NCI-H460 (cell line): ENCODE data around the gene P3H2. TPM values are rescaled to one million over a fixed set of nuclear protein-coding genes. Genes with fewer than 3 reads are reported as not detected.
A peak's percentile ranks its signal among the peaks of the same experiment; 100 is the strongest.

Experiments used
- DNase-seq: peaks from one replicate; pipeline ENCODE4 v3.0.0-alpha.2; 2016; ENCODE audit warnings: low read depth; ENCODE audit errors: extremely low read depth
- total RNA-seq: library from RNA; depleted of rRNA; stranded (reverse); fragments of >200 nt; shearing (Covaris generic); gene quantifications from 2 replicates; pipeline ENCODE4 v1.2.3, GENCODE V29; 2014

Gene P3H2
- total RNA-seq, 1 experiment from 2014 or later, result 320 TPM

DNA sequence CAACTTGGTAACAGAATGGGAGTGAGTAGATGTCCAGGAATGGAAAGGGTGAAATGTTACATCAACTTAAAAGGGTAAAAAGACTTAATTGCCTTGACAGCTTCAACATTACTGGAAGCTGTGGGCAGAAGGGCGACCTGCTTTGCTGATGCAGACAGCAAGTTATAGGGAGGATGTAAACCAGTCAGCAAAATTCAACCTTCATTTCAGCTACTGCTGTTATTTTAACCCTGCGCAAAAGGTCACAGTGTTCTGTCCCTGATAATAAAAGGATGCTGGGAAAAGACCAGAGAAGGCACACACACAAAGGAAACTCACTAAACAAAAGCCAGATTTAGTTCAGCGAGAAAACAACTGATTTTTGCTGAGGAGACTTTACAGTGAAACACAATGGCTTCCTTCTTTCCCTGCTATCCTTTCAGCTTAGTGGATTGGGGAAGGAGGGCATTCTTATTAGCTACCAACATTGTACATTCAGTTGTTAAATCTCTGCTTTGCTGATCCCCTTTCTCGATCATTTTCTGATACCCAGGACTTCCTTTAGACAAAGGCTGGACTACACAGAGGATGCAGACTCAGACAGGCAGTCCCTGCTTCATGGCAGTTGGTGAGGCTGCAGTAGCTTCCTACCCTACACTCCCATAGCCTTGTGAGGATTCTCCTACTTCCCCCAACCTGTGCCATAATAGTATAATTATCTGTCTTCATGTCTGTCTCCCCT lies 62.0 kb downstream of the P3H2 start:
- no peak for DNase-seq

DNA sequence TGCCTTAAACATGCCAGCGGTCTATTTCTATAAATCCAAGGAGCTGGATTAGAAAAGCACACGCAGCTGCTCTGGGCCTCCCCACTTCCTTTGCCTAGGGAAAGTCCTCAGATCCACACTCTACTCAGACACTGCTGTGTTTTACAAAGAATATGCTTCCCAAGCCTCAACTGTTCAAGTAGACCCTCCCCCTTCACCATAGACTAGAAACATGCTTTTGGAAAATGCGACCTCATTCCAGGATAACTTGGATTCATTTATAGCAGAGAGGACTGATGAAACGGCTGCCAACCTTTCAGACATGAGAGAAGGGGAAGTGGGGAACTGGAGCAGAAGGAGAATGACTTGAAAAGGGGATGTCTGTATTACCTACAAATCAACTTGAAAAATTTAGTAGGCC lies 64.0 kb downstream of the P3H2 start:
- no peak for DNase-seq

DNA sequence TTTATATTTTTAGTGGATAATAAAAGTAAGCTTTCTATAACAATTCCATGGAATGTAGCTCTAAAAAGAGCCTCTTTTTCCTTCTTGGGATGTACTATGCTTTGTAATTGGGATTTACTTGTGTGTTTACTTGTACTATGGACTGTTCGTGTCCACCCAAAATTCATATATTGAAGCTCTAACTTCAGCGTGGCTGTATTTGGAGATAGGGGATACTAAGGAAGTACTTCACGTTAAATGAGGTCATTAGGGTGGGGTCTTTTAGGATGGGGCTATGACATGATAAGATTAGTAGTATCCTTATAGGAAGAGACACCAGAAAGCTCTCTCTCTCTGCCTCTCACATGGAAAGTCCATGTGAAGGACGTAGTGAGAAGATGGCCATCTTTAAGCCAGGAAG lies 64.9 kb downstream of the P3H2 start:
- no peak for DNase-seq

DNA sequence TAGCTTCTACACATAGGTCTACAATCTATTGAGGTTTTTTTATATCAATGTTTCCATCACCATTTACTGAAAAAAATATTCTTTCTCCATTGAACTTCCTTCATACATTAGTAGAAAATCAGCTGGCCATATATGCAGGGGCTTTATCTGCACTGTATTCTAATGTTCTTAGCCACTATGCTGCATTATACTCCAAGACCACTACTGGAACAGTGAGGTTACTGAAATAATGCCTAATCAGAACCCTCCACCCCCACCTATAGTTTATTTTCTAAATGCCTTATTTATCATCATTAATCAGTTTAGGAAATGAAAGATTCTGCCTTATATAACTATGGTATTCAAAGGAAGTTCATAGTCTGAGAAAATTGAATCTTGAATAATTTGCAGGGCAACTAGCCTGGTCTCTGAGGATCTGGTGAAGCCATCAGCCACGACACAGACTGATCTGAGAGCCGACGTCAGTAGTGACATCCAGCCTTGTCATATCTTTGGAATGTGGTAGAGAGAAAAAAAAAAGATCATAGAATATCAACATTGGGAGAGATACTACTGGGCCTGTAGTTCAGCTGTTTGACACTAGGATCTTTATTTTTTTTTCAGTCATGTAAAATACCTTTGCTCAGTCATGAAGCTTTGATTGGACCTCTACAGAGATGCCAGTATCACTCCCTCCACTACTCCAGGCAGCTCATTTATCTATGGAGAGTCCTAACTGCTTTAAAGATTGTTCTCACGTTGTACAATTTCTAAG lies 66.6 kb downstream of the P3H2 start:
- DNase-seq, result peak; percentile 75

DNA sequence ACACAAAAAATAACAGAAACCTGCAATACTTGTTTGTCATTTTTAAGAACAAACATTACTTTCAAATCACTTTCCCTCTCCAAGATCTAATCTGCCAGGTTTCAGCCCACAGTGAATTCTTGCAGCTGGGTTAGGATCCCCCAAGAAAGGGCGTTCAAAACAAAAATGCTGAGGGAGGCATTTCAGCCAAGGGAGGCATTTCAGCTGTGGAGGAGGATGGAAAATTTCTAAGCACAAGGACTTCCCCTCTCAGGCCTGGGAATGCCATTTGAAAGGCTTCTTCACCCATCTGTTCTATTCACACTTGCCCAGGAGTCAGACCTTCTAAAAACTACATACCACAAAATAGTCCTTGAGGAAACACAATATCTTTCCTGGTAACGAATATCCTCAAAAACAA lies 69.1 kb downstream of the P3H2 start:
- no peak for DNase-seq

DNA sequence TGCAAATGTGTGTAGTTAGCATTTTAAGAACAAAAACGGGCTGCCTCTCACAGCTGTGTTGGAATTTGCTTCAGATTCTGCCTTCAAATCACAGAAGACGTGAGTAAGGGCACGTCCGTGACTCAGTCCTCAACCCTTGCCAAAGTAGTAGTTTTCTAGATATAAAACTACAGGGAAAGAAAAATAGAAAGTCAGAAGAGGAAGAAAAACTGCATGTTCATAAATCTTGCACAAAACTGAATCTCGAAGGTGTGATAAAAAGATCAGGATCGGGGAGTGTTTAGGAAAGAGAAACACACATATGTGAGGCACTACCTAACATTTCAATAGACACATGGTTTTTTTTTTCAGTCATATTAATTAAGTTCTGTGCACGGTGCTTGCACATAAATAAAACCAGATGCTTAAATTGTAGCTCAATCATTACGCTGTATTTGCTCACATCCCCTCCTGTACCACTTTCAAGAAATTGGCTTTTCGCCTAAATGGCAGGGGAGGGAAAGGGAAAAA lies 71.7 kb downstream of the P3H2 start:
- DNase-seq, result no peak

DNA sequence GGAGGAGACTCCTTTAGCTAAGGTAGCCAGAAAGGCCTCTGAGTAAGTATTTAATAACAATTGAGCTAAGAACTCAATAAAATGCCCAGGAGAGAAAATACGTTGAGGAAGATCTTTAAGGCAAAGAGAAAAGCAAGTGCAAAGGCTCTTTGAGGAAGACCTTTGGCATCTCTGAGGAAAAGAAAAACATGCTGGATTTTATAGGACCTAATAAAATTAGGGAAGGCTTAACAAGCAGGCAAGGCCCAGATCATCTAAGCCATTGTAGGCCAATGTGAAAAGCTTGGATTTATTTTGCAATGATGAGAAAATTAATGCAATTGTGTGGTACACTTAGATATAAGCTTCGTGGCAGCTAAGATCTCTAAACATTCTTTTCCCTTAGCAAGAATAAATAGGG lies 75.7 kb downstream of the P3H2 start:
- DNase-seq, result no peak

DNA sequence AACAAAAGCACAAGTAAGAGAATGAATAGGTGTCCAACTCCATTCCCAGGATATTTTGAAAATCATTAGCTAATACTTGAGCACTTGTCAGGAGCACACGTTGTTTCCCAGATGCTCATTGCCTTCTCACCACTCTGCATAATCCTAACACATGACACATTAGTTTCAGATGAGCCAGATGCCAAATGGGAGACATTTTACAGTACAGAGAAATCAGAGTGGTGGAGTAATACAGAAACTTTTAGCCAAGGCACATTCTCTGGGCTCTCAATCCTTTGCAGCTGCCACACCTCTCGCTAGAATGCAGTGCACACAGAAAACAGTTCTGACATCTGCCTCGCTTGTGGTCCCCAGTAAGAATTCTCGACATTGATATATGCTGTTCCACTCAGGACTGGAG lies 76.6 kb downstream of the P3H2 start:
- no peak for DNase-seq

DNA sequence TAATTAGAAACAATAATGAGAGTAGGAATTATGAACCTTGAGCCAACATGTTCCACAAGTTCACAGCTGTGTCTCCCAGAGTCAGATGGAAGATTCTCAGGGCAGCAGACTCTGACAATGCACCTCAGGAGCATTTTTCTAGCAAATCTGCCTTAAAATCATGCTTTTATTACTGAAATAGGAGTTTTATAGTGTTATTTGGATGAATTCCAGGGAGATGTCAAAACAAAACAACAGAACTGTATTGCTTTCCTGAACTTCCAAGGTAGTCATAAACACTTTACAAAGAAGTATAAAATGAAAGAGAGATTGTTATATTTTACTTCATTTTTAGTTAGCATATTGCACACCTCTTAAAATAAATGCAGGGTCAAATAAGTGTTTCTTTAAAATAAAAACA lies 77.0 kb downstream of the P3H2 start:
- no peak for DNase-seq

DNA sequence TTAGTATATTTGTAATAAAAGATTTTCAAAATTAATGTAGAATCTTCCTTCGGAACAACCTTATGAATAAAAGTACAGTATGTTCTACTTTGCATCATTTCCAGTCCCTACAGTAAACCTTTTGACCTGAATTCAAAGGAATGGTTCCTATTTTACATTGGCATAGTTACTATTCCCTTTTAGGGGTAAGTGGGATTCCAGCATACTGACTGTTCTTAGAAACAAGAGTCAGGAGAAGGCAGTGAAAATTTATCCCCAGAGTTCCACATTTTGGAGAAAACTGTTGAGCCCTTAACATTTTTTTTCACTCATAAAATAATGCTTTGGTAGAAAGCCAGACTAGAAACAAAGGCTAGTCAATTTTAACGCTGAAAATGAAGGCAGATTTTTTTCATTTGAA lies 78.1 kb downstream of the P3H2 start:
- no peak for DNase-seq

DNA sequence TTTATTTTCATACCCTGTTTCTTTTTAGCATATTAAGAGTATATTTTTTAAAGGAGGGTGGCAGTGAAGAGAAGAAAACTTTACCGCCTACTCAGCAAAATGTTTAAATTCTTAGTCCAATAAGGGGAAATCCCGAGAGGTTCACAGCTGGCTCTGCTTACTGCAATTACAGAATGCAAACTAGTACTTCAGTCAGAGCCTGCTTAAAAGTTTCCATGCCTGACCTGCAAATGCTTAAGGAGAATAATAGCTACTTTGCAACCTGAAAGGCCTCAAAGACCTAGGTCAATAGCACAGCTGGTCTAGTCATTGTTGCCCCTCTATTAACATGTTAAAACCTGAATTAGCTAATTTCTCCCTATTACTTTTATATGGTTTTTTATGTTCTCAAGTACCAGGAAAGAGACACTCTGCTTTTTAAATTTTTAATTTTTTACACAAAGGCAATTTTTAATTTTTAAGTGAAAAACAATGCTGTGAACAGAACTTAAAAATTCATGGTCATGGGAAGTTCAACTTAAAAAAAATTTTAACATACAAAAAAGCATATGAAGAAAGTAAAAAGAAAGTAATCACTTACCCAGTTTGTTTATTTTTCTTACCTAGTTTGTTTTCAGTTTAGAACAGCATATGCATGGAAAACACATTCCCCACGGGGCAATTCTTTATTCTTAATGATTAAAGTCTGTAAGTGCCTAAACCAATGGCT lies 79.2 kb downstream of the P3H2 start:
- DNase-seq, result no peak

DNA sequence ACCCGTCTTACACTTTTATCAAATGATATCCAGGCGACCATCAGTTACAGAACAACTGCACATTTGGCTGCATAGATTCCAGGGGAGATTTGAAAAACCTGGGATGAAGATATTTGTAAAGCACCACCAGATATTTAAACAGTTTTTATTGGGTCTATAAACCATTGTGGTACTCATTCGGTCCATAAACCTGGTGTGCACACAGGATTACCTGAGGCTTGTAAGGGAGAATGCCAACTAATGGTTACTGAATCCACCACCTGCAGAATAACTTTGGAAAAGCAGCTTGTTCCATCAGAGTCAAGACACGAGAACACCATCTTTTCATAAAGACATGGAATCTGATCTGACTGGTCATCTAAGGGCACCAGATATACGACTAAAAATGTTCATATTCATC lies 80.6 kb downstream of the P3H2 start:
- DNase-seq, result no peak

DNA sequence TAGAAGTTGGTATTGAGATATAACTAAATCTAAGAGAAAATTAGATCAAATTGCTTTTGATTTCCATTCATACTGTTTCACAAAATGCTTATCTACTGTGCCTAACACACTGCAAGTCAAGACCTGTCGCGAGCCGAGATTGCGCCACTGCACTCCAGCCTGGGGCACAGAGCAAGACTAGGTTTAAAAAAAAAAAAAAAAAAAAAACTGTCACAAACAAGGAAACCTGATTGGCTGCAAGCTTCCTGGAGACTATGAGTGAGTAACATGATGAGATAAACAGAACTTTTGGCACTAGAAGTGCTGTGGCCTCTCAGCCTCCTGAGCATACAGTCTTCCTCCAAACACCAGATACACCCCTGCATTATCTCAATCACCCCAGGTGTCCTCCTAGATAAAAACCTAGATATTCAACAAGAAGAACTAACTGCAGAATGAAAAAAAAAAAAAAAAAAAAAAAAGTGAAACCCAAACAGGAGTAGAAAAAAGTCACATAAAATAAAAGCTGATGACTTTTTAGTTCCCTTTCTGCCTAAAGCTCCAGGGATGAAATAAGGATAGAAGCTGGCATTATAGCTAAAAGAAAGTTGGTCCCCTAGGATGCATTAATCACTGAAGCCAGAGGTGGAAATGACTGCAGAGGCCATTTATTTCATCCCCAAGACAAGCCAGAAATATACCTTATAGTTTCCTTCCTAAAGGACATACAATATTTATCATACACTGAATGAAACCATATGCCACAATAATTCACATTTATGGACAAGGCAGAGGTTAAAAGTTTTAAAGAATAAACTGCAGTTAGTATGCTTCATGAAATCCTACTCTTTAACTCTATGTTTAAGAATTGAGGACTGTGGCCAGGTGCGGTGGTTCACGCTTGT lies 82.4 kb downstream of the P3H2 start:
- DNase-seq, result peak; percentile 80

DNA sequence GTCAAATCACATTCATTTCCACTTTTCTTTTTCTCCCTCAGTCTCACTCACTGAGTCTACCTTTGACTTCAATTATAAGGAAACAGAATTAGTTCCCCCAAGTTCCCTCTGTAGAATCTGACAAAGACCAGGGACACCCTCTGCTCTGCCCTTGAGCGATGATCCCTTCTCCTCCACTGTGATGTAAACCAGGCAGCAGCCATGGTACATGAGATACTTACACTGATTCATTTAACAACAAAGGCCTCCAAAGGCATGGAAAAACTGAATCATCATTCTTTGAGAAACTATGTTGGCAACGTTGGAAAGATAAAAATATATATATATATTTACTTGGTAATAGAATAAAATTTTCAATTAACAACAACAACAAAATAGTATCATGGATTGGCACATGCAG lies 84.1 kb downstream of the P3H2 start:
- no peak for DNase-seq

DNA sequence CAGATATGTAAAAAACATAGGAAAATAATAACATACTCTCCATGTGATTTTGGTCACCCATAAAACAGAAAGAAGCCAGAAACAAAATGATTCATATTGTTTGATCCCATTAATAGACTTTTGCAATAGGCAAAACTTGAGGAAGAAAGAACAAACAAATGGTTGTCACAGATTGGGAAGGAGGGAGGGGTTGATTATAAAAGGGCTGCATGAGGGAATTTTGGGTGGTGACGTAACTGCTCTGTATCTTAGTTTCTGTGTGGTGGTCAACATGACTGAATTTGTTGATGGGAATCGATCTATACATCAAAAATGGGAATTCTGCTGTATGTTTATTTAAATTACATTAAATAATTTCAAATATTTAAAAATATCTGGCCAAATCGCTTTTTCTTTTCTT lies 86.3 kb downstream of the P3H2 start:
- no peak for DNase-seq

DNA sequence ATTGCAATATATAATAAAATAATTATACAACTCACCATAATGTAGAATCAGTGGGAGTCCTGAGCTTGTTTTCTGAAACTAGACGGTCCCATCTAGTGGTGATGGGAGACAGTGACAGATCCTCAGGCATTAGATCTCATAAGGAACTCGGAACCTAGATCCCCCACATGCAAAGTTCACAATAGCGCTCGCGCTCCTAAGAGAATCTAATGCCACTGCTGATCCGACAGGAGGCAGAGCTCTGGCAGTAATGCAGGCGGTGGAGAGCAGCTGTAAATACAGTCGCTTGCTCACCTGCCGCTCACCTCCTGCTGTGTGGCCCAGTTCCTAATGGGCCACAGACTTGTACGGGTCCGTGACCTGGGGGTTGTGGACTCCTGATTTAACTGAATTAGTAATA lies 87.8 kb downstream of the P3H2 start:
- peak; percentile 59 for DNase-seq

DNA sequence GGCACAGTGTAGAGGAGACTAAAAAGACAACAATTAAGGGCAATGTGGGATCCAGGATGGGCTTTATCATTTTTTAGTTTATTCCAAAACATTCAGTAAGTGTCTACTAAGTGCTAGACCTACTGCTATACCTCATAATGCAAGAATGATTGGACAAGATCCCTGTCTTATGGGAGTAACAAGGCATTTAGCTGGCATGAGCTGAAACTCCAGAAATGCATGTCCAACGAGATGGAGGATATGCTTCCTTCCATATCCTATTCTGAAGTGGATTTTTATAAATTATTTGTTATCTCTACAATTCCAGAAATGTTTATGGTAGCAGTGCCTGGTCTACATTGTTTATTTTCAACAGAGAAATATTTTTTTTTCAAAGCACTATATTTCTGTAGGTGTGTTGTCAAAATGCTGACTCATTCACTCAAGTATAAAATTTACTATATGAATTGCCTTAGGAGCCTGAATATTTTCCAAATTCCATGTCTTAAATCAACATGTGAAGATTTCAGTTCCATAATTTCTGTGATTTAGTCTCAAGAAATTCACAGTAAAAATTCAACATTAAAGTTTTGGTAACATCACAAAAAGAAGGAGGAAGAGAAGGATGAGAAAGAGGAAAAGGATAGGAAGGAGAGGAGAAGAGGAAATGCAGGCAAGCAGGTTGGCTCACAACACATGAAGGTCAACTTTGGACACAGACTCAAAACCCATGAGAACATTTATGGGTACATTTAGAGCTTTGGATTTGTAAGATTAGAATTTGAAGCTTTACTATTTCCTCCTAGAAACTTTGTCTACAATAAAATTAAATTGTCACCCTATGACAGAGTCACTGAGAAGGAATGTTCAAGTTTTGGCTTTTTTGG lies 88.6 kb downstream of the P3H2 start:
- no peak for DNase-seq

DNA sequence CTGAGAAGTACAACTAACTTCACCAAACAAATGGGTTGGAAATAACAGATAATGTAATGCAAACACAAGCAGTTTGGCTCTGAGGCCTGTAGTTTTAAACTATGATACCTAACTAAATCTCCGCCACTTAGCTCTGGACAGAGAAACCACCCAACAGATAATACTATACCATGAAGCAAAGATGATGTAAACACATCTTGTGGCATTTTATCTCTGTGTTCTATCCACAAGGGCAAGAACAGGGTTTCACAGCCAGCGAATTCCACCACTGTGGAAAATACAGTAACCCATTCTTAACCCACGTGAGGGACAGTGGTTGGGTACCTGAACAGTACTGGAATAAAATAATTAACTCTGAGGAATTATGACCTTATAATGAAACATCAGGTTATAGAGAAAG lies 93.6 kb downstream of the P3H2 start:
- DNase-seq, result no peak

DNA sequence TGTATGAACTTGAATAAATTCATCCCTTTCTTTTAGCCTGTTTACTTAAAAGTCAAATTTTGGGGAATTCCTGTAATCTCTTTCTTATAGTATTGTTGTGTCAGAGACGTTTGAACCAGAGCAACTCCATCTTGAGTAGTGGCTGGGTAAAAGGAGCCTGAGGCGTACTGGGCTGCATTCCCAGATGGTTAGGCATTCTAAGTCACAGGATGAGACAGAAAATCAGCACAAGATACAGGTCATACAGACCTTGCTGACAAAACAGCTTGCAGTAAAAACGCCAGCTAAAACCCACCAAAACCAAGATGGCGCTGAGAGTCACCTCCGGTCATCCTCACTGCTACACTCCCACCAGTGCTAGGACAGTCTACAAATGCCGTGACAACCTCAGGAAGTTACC lies 94.5 kb downstream of the P3H2 start:
- DNase-seq, result no peak

DNA sequence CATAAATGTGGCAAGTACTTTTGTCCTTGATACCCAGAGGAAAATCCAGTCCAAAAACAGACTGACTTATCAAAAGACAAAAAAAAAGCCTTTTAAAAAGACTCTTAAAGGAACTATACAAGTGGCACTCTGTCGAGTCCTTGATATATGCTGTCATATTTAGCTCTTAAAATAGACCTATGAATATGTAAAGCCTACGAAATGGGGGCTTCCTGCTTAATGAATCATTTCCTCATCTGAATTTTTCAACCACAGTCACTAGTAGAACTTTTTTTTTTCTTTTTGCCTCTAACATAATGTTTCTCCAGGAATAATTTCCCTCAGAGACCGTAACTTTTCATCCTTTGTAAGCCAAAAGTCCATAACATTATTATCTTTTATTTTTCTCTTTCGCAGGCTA lies 95.8 kb downstream of the P3H2 start:
- no peak for DNase-seq
